SHP77 (cell line): ENCODE results near the gene KCNIP3.
"Not testable (repeated sequence)": the region's sequence is repeated elsewhere in the genome, so short reads cannot be mapped to it uniquely, and the experiment has no call there.

Source experiments
- DNase-seq, 2 experiments: peaks; one replicate each; lab custom pipeline; 2025; lab: John Stamatoyannopoulos, UW

KCNIP3 gene

DNA sequence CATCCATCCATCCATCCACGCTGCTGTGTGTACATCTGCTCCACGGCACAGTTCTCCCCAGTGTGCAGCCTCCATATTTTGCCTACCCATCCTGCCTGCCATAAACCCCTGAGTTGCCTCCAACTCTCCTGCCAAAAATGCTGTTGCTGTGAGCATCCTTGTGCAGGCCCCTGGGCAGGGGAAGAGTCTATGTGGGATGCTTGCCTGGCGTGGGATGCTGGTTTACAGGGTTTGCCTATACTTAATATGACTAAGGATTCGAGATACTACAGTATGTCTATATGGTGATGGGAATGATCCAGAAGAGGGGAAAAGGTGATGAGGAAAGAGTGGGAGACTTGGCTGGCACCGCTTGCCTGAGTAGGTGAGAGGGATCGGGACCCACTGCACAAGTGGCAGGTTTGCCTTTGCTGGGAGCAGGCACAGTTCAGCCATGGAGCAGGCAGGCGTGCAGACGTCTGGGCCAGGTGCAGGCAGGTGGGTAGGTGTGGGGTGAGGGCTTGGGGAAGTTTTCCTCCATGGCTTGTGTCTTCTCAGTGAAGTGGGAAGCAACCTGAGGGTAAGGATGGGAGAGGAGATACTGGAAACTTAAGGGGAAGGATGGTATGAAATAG is 75.2 kb downstream of the KCNIP3 start:
- no peak for DNase-seq

DNA sequence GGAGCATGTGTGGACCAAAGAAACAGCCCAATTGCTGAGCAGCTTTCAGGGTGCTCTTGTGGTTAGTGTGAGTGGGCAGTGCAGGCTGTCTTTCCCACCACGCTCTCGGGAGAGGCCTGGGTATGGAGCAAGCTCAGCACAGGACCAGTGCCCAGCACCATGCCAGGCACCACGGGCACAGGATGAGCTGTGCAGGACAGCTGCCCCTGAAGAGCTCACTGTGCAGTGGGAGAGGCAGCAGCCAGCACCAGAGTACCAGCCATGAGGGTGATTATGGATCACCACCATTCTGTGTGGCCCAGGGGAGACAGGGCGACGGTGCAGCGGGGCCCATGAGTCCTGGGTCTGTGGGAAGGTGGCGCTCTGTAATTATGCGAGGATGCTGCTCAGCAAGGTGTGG is 75.7 kb downstream of the KCNIP3 start:
- no peak for DNase-seq

DNA sequence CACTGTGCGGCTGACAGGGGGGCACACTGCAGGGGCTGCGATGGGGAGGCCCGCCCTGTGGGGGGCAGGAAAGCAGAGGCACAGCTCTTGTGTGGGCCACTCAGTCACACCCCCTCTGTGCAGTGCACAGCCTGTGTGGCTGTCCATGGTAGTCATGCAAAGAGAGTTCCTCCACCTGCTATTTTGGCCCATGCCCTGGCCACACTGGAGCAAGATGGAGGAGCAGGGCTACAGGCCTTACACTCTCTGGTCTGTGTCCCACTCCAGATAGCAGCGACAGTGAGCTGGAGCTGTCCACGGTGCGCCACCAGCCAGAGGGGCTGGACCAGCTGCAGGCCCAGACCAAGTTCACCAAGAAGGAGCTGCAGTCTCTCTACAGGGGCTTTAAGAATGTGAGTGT is 76.9 kb downstream of the KCNIP3 start:
- DNase-seq, result no peak

DNA sequence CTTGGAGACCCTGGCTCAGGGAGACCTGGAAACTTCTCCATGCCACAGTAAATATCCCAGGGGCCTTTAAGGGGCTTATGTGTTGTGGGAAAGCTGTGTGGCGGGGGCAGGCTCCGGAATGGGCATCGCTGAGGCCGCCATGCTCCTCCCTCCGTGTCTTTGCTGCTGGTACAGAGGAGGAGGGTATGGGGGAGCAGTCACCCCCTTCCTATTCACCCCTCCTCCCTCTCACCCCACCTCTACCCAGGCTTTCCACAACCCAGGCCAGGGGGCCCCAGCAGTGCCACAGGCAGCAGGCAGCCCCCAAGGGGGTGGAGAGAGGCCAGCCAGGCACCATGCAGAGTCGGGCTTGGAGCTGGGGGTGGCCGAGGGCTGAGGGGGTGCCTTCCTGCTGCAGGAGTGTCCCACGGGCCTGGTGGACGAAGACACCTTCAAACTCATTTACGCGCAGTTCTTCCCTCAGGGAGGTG is 77.3 kb downstream of the KCNIP3 start:
- no peak for DNase-seq

DNA sequence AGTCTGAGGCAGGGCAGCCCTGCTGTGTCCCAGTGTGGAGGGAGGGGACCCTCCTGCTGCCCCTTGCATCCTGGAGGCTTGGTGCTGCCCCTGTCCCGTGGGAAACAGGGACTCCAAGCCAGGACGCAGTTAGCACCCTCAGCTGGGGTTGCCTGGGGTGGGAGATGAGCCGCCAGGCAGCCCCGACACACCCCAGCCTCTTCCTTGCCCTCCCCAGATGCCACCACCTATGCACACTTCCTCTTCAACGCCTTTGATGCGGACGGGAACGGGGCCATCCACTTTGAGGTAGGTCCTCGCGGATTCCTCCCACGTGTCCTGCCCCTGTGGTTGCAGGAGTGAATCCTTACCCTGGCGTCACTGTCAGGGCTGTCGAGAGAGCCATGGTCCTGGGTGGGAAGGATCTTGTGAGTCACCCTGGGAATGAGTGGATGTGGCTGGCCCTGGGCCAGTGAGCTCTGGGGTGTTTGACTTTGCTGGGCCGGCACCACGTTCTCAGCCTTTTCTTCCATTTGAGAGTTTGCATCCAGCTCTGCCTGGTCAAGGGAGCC is 77.8 kb downstream of the KCNIP3 start:
- DNase-seq, result no peak

DNA sequence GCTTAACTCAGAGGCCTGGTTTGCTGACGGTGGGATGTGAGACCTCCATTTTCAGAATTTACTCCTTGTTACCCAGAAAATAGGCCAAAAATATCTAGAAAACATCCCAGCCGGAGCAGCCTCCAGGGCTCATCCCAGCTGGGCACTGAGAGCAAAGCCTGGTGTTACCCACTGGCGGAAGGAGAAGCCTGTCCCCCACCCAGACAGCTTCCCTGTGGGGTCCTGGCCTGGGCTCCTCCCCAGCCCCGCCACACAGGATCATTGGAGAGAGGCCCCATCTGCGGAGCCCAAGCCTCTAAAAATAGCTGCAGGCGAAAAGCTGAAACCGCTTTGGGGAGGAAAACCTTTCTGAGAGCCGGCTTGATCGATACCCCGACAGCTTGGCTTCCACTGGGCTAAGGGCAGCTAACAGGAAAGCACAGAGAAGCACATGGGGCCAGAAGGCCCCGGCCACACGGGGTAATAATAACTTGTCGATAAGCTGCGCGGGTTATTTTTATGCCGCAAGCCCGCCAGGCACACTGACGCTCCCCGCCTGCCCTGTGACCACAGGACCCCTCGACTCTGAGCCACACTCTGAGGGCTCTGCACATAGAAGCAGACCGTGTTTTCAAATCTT is 78.5 kb downstream of the KCNIP3 start:
- DNase-seq, result no peak

DNA sequence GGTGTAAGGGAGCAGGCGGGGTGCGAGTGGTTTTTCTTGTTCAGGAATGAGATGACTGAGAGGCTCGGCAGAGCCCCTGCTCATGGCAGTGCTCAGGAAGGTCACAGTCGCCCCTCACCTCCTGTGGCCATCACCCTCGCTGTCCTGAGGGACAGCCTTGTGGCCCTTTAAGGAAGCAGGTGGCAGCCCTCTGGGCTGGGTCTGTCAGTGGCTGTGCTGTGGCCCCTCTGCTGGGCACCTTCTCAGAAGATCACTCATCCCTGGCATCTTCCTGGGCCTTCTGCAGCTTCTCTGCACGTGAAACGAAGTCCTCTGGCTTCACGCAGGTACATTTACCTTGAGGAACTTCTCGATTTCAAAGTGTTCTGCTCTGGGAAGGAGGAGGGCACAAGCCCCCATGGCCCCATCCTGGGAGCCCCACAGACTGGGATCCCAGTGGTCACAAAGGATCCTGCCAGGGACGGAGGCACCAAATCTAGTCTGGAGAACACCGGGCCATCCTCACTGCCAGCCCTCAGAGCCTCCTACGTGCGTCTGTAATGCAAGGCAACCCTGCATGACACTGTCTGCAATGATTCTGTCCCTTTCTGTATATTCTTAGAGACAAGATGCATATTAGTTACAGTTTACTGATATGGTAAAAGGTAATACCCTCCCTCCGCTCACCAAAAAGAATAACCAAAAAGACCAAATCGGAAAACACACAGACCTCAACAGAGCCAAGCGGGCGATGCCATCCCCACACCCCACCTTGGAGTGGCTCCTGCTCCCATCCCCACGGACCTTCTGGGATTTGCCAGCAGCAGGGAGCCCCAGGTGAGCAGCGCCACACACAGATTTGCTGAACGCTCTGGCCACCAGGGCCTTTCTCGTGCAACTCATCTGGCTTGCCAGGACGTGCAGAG is 79.4 kb downstream of the KCNIP3 start:
- no peak for DNase-seq

DNA sequence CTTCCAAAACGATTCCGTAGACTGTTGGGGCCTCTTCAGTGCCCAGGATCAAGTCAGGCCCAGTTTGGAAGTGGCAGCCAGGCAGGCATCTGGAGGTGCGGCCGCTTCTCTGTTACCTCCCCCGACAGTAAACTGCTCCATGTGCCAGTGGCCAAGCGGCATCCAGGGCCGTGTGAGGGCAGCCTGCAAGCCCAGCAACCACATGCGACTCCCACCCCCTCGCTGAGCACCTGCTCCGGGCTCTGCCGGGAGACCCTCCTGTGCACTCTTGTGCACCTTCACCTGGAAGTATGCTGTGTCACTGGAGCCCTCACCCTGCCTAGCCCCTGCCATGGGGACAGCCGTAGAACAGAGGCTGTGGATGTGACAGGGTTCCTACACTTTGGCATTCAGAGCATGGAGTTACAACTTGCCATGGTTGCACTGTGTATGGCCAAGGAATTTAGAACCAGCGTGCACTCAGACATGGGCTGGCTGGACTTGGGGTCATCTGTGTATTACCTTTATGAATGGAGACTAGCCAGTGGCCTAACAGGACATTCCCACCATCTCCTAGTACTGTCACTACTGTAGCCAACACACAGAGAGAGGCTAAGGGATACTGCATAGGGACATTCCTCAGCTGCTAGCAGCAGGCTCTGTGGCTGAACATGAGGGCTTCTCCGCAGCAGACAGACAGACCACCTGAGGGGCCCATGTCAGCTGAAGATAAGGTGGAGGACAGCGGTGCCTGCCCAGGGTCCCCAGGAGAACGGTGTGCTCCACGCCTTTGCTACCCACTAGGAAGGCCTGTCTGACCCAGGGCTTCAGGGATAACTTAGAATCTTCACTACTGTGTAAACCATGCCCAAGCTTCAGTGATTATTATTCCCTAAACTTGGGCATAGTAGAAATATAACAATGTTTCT is 80.3 kb downstream of the KCNIP3 start:
- no peak for DNase-seq

DNA sequence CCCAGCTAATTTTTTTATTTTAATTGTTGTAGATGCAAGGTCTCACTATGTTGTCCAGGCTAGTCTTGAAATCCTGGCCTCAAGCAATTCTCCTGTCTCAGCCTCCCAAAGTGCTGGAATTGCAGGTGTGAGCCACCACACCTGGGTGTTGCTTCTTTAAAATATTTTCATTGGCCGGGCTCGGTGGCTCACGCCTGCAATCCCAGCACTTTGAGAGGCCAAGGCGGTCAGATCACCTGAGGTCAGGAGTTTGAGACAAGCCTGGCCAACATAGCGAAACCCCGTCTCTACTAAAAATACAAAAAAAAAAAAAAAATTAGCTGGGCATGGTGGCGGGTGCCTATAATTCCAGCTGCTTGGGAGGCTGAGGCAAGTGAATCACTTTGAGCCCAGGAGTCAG is 81.1 kb downstream of the KCNIP3 start:
- DNase-seq, result not testable (repeated sequence)

DNA sequence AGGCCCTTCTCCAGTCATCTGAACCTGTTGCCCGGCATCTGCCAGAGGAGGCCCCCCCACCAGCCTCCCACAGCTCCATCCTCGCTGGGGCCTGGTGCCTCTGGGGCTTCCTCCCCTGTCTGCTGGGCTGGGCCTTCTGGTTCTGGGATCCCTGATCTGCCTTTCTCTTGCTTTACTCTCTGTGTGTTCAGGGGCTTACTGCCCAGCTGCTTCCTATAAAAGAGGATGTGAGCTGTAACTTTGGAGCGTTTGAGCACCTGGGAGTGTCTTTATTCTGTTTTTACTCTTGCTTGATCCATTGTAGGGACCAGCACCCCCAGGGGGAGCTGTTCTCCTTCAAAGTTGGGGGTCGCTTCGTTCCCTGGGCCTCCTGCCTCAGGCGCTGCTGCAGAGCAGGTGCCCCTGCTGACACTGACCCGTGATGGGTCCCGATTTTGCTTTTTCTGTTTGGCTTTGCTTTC is 82.3 kb downstream of the KCNIP3 start:
- DNase-seq, result no peak

DNA sequence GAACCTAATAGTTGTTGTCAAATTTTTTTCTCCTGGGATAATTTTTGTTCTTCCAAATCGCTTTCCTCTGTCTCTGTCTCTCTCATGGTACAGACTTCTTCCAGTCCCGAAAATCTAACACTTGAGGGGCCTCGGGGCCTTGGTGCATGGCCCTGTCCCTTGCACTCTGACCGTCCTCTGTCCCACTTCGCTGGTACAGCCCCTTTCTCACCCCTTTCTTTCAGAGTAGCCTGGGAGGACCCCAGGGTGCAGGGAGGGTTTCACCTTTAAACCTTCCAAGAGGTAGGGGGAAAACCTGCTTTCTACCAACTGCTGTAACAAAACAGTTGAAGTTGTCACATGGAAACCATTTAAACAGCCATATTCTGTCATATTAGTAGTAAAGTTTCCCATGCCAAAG is 83.1 kb downstream of the KCNIP3 start:
- DNase-seq, result no peak

DNA sequence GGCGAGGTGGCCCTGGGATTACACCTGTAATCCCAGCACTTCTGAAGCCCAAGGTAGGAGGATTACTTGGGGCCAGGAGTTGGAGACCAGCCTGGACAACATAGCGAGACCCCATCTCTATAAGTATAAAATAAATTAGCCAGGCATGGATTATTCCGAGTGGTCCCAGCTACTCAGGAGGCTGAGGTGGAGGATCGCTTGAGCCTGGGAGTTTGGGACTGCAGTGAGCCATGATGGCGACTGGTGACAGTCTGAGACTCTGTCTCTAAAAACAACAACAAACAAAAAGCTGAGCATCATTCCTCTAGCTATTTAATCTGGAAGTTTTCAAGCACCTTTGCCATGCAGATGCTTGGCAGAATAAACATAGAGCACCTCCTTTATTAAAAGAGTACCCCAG is 83.6 kb downstream of the KCNIP3 start:
- DNase-seq, result no peak

DNA sequence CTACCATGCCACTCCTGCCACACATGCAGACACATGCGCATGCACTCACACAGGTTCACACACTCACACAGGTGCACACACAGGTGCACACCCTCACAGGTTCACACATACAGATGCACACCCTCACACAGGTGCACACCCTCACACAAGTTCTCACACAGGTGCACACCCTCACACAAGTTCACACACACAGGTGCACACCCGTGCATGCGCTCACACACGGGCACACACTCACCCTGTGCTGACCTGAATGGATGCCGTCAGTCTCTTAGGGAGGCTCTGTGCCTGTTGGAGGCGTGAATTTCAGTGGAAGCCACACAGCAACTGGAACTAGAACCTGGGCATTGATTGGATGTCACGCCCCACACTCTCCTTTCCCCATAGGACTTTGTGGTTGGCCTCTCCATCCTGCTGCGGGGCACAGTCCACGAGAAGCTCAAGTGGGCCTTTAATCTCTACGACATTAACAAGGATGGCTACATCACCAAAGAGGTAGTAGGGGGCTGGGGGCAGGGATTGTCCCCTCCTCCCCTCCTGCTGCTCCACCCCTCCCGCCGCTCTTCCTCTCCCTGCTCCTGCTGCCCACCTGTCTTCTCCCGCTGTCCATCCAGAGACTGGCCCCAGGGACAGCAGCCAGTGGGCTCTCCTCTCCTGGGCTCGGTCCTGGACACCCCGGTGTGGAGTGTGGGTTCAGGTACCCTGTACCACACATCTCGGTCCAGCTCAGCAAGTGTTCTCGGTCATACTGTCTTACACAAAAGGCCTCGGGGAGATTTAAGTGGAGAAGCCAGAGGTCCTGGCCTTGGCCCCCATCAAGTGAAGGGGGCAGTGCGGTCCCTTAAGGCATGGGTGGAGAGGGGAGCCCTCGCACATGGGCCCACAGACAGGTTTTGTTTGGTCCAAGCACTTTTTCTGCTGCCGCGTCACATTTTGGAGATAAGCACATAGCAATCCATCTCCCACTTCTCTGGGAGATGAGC is 84.4 kb downstream of the KCNIP3 start:
- DNase-seq, result no peak

DNA sequence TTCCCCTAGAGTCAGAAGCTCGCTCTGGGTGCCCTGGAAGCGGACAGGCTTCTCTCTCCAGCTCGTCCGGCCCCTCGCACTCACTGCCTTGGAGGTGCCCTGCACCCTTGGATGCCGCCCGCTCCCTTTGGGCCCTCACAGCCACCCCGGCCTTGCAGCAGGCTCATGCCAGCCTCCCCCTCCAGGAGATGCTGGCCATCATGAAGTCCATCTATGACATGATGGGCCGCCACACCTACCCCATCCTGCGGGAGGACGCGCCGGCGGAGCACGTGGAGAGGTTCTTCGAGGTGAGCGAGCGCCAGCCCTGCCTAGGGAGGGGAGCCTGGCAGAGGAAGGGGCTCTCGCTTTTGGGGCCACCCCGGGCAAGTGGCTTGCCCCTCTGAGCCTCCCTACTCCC is 85.0 kb downstream of the KCNIP3 start:
- no peak for DNase-seq

DNA sequence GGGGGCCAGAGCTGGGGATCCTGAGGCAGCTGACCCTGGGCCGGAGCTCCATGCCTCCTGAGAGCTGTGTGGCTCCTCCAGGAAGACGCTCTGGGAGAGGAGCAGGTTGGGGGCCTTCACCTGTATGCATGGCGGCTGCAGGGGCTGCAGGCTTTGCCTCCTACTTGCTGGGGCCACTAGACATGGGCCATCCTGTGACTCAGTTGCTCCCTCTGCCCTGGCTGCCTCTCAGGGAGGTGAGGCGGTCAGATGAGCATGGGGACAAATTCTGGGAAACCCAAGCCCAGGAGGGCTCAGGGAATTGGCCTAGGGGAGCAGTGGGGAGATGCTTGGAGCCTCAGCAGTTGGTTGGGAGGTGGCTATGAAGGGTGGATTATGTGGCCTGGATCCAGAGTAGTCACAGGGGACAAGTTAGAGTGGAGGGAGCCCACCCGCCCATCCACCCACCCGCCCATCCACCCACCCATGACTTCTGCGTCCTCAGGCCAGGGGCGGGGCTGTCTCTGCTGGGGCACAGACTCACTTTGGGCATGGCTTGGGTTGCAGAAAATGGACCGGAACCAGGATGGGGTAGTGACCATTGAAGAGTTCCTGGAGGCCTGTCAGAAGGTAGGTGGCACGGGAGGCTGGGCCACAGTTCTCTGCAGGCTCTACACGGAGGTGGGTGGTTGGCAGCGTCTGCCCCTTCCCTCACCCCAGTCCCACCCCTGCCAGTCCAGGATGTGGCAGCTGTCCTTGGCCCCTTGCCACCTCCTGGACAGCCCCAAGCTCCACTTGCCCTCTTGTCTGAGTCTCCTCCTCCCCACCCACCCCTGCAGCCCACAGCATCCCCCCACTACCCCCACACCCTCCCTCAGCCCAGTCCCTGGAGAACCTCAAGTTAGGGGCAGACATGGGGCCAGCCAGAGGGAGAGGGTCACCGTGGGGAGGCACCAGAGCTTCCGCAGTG is 85.8 kb downstream of the KCNIP3 start:
- no peak for DNase-seq

DNA sequence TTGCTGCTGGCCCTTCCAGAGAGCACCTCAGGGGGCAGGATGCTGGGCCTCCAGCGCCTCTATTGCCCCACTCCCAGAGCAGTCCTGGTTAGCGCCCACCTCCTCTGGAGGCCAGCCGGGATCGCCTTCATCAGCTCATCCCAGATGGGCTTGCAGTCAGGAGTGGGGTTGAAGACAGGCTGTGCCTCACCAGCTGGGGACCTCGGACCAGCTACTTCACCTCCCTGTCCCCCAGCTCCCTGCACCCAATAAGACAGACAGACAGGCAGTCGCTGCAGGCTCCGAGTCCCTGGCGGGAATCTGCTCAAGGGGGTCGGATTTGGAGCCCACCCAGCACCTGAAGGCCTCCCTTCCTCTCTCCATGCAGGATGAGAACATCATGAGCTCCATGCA is 86.5 kb downstream of the KCNIP3 start:
- no peak for DNase-seq

DNA sequence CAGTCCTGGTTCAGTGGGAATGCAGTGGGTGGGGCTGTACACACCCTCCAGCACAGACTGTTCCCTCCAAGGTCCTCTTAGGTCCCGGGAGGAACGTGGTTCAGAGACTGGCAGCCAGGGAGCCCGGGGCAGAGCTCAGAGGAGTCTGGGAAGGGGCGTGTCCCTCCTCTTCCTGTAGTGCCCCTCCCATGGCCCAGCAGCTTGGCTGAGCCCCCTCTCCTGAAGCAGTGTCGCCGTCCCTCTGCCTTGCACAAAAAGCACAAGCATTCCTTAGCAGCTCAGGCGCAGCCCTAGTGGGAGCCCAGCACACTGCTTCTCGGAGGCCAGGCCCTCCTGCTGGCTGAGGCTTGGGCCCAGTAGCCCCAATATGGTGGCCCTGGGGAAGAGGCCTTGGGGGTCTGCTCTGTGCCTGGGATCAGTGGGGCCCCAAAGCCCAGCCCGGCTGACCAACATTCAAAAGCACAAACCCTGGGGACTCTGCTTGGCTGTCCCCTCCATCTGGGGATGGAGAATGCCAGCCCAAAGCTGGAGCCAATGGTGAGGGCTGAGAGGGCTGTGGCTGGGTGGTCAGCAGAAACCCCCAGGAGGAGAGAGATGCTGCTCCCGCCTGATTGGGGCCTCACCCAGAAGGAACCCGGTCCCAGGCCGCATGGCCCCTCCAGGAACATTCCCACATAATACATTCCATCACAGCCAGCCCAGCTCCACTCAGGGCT is 87.9 kb downstream of the KCNIP3 start:
- DNase-seq, result no peak

DNA sequence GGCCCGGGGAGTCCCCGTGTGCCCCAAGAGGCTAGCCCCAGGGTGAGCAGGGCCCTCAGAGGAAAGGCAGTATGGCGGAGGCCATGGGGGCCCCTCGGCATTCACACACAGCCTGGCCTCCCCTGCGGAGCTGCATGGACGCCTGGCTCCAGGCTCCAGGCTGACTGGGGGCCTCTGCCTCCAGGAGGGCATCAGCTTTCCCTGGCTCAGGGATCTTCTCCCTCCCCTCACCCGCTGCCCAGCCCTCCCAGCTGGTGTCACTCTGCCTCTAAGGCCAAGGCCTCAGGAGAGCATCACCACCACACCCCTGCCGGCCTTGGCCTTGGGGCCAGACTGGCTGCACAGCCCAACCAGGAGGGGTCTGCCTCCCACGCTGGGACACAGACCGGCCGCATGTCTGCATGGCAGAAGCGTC is 88.4 kb downstream of the KCNIP3 start:
- no peak for DNase-seq

DNA sequence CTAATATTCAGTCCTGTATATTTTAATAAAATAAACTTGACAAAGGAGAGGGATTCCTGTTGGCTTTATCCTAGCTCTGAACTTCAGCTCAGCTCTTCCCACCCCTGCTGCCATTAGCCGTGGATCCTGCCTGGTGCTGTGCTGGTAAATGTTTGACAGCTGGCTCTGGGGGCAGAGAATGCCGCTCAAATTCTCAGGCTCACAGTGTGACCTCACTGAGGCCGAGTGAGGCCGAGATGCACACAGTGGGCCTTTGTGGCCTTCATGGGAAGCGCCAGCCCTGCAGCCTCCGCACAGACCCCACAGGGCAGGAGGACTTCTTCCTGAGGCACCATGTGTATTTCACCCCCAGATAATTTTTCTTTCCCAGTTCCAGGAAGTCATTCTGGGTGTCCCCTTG is 88.9 kb downstream of the KCNIP3 start:
- DNase-seq, result no peak
